ENCODE measurements around the gene PAN3.

DNA sequence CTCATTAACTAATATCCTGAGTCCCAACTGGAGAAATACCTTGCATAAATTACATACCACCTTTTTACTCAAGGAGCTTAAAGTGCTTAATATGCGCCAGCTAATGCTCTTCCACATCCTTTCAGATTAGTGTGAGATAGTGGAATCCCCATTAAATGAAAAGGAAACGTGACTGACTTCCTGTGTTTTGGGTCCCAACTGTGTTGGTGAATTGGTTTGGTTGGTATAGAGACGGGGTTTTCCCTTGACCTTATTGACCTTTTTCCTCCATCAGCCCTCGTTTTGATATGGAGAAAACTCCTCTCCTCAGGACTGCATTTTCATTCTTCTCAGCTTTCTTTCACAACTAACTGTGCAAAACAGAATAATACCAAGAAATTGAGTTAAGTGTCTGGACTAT is 163.5 kb downstream of the PAN3 start:
- TF ChIP-seq, protein P1, sequence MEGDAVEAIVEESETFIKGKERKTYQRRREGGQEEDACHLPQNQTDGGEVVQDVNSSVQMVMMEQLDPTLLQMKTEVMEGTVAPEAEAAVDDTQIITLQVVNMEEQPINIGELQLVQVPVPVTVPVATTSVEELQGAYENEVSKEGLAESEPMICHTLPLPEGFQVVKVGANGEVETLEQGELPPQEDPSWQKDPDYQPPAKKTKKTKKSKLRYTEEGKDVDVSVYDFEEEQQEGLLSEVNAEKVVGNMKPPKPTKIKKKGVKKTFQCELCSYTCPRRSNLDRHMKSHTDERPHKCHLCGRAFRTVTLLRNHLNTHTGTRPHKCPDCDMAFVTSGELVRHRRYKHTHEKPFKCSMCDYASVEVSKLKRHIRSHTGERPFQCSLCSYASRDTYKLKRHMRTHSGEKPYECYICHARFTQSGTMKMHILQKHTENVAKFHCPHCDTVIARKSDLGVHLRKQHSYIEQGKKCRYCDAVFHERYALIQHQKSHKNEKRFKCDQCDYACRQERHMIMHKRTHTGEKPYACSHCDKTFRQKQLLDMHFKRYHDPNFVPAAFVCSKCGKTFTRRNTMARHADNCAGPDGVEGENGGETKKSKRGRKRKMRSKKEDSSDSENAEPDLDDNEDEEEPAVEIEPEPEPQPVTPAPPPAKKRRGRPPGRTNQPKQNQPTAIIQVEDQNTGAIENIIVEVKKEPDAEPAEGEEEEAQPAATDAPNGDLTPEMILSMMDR (IDR thresholded peaks at IDR 0.05), result no peak
- TF ChIP-seq, protein P2, sequence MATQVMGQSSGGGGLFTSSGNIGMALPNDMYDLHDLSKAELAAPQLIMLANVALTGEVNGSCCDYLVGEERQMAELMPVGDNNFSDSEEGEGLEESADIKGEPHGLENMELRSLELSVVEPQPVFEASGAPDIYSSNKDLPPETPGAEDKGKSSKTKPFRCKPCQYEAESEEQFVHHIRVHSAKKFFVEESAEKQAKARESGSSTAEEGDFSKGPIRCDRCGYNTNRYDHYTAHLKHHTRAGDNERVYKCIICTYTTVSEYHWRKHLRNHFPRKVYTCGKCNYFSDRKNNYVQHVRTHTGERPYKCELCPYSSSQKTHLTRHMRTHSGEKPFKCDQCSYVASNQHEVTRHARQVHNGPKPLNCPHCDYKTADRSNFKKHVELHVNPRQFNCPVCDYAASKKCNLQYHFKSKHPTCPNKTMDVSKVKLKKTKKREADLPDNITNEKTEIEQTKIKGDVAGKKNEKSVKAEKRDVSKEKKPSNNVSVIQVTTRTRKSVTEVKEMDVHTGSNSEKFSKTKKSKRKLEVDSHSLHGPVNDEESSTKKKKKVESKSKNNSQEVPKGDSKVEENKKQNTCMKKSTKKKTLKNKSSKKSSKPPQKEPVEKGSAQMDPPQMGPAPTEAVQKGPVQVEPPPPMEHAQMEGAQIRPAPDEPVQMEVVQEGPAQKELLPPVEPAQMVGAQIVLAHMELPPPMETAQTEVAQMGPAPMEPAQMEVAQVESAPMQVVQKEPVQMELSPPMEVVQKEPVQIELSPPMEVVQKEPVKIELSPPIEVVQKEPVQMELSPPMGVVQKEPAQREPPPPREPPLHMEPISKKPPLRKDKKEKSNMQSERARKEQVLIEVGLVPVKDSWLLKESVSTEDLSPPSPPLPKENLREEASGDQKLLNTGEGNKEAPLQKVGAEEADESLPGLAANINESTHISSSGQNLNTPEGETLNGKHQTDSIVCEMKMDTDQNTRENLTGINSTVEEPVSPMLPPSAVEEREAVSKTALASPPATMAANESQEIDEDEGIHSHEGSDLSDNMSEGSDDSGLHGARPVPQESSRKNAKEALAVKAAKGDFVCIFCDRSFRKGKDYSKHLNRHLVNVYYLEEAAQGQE (IDR thresholded peaks at IDR 0.05; ENCODE audit: insufficient read depth in 1 of 2, low read depth in 2 of 2, low read length in 1 of 2), result no peak
- TF ChIP-seq POLR2AphosphoS5 (IDR thresholded peaks at IDR 0.05; ENCODE audit: low read depth, low read length), result no peak
- no peak for TF ChIP-seq TCF7L2 (IDR thresholded peaks at IDR 0.05; ENCODE audit: low read depth, low read length)
- TF ChIP-seq SIN3A (IDR thresholded peaks at IDR 0.05; ENCODE audit: borderline replicate concordance, insufficient read depth, low read depth, low read length), result no peak

All from Panc1 (cell line).